Left kidney (tissue), 2 donors: ENCODE data around the gene C5orf22. TPM values are rescaled to one million over a fixed set of nuclear protein-coding genes. Genes with fewer than 3 reads are reported as not detected.
"Not testable (repeated sequence)": the region's sequence is repeated elsewhere in the genome, so short reads cannot be mapped to it uniquely, and the experiment has no call there.

ENCODE experiments used
- DNase-seq: peaks from one replicate; pipeline ENCODE4 v3.0.0-alpha.2; 2013
- polyA plus RNA-seq: library from polyadenylated mRNA; unstranded; fragments of 120-200 nt; gene quantifications from one replicate; pipeline ENCODE4 v1.2.1, GENCODE V29; 2013; ENCODE audit not compliant: insufficient read length

Gene C5orf22
- polyA plus RNA-seq, 1 donor, result 35.3 TPM

DNA sequence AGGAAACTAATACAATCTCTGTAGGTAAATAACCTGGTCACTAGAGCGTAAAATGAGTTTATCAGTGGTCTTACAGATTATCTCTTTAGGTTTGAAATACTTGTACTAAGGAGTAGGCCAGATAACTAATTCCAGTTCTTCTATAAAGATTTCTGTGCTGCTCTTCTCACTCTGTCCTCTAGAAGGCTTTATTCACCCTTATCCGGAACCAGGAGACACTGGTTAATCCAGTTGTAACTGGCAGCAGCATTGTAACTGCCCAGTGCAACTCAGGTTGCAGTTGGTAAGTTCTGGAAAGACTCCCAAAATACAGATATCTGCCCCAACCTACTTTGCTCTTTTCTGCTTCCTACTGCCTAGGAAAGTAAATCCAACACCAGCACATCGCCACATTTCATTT, 19.8 kb downstream of the C5orf22 start:
- no peak for DNase-seq

DNA sequence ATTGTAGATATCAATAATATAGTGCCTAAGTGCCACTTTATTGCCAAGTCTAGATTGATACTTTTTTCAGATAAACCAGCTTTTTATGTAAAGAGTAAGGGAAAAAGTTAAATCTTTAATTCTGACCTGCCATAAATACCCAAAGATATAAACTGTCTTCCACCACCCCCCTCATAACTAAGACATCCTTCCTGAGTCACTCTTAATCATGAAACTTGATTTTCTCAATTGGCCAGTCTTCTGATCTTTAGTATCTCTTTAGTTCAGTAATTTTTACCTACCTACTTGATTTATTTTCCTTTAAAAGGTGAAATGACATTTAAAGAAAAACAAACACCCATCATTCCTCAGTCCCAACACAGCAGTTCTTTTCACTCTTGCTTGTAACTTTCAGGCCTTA, 21.8 kb downstream of the C5orf22 start:
- DNase-seq, result no peak

DNA sequence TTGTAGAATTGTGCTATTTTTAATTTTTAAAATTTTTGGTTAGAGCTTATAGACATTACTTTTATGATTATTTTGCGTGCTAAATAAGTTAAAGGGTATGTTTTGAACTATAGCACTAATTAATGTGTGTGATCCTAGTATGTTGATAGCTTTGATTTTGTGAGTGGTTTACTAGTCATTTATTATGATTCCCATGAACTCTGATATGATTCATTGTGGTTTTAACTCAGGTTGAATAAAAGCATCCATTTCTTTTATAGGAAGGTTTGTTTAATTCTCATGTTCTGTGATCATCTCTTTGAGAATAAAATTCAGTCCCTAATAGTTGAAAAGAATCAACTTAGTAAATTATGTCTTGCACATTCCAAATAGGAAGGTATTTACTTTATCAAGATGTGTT, 22.5 kb downstream of the C5orf22 start:
- no peak for DNase-seq

DNA sequence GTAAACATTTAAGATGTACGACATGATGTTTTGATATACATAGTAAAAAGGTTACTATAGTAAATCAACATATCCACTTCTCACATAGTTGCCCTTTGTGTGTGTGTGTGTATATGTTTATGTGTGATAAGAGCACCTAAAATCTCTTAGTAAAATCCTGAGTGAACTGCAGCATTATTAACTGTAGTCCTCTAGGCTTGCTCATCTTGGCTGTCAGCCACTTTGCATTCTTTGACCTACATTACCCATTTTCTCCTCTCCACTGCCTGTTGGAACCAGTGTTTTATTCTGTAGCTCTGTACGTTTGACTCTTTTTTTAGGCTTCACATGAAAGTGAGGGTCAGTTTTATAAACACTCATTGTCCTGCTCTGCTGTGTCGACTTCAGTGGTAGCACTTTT, 24.4 kb downstream of the C5orf22 start:
- no peak for DNase-seq

DNA sequence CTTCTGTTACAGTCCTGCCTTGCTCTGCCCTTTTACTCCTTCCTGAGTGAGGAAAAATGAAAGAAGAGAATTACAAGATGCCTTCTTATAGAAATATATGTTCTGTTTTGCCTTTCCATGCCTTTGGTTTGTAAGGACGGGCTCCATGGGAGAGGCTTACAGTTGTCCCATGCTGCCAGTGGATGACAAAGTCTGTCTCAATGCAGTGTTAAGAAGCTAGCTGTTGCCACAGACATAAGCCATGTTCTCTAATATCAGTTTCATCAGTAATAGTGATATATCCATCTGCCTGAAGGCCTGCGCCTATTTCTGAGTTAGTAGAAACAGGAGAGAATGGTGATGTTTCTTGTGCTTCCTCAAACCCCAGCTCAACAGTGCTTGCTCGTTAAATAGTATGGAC, 27.8 kb downstream of the C5orf22 start:
- no peak for DNase-seq

DNA sequence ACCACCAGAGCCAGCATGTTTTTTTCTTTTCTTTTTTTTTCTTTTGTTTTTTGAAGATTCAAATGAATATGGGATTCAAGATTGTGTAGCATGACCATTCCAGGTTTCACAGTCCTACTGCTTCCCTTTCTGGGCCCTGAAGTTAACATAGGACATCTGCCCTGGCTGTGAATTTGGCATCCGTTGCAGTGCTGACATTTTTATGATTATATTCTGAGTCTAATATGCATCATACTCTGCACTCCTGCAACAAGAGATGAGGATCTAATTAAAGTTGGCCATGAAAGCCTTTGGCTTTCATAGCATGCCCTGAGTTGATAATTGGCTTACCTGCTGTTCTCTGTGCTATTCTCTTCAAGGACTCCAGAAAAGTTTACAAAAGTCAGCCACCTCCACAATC, 29.8 kb downstream of the C5orf22 start:
- no peak for DNase-seq

DNA sequence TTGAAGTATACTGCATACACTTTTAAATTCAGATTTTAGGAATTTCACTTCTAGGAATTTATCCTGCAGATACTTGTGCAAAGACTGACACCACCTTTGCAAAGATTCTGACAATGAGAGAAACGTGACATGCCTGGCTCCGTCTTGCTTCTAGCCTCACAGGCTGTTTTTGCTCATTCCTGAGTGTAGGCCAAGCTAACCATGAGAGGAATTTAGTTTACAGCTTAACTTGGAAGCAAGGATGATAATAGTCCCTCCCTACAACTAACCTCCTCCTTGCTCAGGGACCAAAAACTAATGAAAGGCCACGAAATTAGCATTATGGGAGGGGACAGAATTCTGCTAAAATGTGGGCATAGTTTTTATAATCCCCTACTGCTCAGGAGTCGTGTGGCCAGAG, 31.1 kb downstream of the C5orf22 start:
- no peak for DNase-seq

DNA sequence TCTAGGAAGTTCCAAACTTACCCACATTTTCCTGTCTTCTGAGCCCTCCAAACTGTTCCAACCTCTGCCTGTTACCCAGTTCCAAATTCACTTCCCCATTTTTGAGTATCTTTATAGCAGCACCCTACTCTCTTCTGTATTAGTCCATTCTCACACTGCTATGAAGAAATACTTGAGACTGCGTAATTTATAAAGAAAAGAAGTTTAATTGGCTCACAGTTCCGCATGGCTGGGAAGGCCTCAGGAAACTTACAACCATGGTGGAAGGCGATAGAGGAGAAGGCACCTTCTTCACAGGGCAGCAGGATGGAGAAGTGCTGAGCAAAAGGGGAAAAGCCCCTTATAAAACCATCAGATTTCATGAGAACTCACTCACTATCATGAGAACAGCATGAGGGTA, 34.3 kb downstream of the C5orf22 start:
- DNase-seq, result not testable (repeated sequence)

DNA sequence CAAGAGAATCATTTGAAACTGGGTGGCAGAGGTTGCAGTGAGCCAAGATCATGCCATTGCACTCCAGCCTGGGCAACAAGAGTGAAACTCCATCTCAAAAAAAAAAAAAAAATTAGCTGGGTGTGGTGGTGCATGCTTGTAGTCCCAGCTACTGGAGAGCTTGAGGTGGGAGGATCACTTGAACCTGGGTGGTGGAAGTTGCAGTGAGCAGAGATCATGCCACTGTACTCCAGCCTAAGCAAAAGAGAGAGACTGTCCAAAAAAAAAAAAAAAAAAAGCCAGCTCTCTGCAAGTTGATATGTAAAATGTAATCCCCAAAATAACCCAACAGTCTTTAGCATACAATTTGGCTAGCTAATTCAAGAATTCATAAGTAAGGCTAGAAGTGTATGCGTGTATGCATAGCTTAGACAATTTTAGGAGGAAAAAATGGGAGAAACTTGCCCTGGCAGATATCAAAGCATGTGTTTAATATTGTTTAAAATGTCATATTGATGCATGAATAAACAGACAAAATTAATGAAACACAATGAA, 36.3 kb downstream of the C5orf22 start:
- no peak for DNase-seq

DNA sequence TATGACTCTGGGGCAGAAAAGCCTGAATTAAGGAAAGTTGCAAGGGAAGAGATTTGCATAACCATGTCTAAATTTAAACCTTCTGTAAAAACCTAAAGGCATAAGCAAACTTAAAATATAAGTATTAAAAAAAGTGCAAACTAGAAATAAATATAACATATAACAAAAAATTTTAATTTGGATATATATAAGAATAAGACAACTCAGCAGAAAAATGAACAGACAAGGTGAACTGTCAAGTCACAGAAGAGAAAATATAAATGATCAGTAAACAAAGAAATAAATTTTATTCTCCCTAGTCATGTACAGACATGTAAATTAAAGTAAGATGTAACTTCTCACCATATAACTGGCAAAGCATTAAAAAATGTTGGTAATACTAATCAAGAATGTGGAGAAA, 37.0 kb downstream of the C5orf22 start:
- DNase-seq, result no peak

DNA sequence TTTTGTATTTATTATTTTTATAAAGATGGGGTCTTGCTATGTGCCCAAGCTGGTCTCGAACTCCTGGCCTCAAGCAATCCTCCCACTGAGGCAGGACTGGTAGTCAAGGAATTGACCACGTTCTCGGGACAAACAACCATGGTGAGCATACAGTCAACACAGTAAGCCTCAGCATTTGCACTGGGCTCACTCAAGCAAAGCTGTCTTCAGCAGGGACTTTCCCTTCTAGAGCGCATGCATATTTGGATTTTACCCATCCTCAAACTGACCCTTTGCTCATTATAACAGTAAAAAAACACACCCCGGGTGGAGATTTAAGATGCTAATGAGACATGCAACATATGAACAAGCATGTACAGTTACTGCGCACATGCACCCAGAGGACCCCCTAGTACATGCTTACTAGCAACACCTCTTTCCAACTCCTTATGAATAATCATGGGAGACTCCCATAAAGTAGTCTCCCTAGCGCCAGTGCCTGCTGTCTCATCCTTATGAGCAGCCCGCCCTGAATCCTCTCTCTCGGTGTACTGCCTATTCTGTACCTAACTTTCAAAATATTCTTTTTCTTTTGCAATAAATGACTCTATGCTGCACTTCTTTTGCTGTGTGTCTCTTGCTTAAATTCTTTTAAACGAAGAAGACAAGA, 41.5 kb downstream of the C5orf22 start:
- no peak for DNase-seq

DNA sequence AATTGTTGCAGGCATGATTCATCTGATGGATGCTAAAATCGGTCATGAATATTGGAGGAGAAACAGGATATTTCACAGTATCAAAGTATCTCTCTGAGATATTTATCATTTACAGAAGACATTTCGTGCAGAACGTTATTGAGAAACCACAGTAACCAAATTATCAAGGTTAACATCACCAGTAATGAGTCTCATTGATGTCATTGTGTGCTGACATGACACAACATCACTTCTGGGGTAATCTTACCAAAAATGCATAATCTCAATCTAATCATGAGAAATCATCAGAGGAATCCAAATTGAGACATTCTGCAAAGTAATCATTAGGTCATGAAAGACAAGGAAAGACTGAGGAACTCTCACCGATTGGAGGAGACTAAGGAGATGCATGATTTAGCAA, 42.7 kb downstream of the C5orf22 start:
- no peak for DNase-seq

DNA sequence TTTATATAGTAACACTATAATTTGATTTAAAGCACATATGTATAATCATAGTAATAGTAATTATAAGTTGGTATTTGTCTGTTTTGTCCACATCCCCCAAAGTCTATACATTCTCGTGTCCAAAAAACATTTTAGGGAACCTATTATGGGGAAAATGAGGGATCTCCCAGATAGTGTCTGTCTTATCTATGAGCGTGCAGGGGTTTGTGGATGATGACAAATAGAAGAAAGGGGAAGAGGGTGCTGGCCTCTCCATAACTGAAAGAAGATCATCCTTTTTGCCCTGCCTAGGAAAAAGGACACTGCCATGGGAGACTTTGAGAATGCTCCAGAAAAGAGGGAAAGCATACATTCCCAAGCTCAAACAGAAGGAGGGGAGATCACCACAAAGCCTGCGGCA, 45.3 kb downstream of the C5orf22 start:
- no peak for DNase-seq

DNA sequence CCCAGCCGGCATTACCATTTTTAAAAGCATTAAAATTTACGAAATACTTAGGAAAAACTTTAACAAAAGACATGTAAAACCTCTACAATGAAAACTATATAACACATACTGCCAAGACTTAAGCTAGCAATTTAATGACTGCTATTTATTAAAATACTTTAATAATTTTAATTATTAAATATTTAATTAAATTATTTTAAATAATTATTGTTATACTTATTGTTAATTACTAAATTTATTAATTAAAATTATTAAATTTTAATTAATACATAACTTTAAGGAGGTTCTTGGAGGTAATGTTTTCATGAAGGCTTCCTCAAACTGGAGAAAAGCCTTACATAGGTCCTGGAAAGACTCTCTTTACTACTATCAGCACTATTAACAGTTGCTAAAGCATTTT, 47.5 kb downstream of the C5orf22 start:
- no peak for DNase-seq

DNA sequence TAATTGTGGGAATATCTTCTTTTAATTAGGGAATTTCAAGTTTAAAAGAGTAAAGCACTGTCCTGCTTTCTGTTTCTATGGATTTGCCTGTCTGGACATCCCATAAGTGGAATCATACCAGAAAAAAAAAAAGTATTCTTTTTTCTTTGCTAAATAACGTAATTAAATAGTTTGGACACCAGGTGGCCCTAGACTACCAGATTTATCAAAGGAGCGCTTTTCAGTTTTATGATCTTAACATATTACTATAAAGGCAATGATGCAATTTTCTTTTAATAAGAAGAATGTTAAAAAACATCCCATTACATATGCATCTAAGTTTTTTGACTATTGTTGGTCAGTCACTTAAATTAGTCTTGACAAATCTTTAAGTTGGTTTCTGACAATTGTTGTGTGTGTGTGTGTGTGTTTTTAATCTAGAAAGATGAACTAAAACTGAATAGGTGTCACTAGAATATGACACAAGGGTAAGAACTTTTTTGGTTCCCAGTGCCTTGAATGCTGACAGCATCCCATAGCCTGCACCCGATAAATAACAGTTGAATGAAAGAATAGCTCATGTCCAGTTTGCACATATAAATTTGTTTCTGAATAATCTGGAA, 49.5 kb downstream of the C5orf22 start:
- peak; percentile 43 for DNase-seq

DNA sequence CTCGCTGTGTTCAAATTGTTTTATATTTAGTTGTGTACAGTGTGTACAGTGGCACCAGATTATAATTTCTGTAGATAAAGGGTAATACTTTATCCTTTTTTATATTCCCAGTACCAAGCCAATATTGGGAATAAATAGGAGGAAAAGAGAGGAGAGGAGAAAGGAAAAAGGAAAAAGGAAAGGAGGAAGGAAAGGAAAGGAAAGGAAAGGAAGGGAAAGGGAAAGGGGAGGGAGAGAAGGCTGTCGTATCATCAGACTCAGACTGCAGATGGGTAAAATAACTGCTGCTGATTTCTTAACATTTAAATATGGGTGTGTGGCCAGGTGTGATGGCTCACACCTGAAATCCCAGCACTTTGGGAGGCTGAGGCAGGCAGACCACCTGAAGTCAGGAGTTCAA, 51.0 kb downstream of the C5orf22 start:
- no peak for DNase-seq

DNA sequence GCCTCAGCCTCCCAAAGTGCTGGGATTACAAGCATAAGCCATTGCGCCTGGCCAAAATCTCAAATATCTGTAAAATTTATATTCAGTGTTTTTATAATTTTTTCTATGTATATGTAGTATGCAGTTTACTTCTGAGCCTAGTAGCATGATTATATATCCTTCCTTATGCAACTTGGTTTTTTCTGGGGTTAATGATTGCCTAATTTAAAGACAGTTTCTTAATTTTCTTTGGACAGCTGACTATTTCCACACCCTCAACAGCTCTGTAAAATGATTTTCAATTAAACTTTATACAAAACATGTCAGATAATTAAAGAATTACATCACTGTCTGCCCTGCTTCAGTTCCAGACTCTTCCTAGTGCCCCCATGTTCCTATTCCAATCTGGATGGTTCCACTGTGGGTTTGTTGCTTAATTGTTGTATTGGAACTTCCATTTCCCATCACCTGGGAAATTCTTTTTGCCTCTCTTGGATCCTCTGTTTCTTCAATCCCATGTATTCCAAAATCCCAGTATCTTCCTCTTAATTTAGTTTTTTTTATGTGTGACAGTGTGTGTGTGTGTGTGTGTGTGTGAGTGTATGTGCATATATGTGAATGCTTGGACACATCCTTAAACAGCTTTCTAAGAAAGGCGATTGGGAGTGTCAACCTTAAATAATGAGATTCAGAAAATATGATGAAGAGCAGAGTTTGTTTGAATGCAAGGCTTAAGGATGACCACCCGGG, 53.2 kb downstream of the C5orf22 start:
- no peak for DNase-seq

DNA sequence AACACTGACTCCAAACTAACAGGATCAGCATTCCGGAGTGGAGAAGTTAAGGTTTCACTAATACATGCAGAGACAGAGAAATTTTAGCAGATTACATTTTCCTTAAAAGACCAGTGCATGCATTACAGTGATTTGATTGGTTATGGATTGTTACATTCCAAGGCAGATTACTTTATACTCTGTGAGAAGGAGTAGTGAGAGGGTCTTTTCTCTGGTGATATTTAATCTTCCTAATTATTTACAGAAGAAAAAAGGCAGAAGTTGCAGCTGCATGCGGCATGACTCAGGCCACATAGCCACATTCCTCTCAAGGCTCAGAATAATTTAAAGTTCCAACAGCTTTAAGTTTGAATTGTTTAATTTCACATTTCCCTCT, 53.8 kb downstream of the C5orf22 start:
- DNase-seq, result no peak

DNA sequence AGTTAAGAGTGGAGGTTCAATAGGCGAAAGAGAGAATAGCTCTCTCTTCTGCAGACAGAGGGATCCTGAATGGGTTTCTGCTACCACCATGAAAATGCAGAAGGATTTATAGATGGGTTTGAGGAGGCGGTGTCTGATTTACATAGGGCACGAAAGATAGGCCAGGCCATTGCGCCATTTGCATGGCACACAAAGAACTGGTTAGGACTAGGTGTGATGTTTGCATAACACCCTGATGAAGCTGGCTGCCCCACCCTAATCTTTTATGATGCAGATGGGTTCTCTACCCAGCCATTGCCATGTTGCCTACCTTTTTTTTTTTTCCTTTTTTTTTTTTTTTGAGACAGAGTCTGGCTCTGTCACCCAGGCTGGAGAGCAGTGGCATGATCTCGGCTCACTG, 55.4 kb downstream of the C5orf22 start:
- no peak for DNase-seq

DNA sequence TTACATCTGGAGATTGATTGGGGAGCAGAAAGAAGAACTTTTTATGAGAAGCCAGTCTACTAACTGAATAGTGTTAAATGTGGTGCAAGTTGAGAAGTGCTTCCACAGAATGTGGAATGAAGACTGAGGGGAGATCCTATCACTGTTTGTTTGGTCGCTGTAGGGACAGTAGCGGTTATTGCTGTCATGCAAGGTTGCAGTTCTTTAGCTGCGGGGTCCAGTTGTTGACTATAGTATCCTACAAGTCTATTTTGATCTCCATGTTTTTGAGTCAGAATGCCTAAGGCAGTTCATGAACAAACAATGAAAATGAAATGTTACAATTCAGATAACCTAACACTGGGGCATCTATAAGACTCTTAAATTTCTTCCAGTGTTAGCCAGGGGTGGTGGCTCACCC, 61.6 kb downstream of the C5orf22 start:
- no peak for DNase-seq

DNA sequence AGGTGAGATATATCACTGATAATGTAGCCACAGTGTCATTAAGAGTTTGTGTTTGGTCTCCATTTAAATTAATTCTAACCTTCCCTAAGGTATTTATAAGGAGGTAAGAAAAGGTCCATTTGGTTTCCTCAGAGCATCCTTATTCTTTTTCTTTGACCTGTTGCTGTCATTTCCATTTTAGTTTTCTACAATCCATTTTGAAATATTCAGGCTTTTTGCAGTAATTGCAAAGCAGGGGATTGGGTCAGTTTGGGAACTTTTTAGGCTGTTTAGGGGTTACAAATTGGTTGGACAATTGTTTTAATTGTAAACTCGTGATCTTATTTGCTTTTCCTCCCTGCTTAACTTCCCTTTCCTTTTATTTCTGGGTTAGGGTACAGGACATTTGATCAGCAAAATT, 64.3 kb downstream of the C5orf22 start:
- DNase-seq, result no peak

DNA sequence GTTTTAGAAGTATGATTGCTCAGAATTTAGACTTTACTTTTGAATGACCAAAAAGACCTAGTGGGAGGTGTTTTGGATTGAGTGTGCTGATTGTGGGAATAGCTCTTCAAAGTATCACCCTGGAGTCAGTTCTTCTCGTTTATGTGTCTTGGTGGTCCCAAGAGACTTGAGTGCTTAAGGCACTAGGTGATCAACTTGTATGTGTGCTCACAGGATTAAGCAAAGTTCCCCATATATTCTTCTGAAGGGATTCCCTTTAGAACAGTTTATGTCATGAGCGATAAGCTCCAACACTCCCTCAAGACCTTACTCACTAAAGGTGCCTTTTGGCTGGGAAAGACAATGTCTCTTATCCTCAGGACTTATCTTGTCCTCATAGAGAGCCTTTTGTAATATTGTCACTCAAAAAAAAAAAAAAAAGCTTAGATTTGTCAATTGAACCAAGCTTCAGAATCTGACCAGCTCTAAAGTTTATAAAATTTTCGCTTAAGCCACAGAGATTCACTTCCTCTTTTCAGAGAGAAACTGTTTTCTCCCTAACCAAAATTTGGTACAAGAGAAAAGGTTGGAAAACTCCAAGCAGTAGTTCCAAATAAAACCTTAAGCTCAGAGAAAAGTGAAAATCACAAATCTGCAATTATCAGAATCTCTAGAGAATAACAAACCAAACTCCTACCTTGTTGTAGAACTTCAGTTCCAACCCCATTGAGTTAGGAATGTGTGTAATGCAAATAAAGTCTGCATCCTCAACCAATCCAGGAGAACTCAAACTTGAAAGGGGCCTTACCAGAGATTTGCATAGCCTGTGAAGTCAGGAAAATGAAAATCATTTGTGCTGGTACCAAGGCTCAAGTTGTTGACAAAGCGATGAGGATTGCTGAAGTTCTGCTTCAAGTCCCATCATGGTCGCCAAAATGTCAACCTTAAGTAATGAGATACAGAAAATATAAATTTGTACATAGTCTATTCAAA, 66.8 kb downstream of the C5orf22 start:
- no peak for DNase-seq
